Parietal lobe (tissue), 1 donor: Measurements from ENCODE around the gene OR8J1. TPM values are rescaled to one million over a fixed set of nuclear protein-coding genes. Genes with fewer than 3 reads are reported as not detected.

ENCODE experiments used
- total RNA-seq: library from RNA; depleted of rRNA; stranded (reverse); fragments of >200 nt; gene quantifications from one replicate; pipeline ENCODE4 v1.2.3, GENCODE V29; 2014

The OR8J1 gene, protein sequence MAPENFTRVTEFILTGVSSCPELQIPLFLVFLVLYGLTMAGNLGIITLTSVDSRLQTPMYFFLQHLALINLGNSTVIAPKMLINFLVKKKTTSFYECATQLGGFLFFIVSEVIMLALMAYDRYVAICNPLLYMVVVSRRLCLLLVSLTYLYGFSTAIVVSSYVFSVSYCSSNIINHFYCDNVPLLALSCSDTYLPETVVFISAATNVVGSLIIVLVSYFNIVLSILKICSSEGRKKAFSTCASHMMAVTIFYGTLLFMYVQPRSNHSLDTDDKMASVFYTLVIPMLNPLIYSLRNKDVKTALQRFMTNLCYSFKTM
- total RNA-seq, result not detected

DNA sequence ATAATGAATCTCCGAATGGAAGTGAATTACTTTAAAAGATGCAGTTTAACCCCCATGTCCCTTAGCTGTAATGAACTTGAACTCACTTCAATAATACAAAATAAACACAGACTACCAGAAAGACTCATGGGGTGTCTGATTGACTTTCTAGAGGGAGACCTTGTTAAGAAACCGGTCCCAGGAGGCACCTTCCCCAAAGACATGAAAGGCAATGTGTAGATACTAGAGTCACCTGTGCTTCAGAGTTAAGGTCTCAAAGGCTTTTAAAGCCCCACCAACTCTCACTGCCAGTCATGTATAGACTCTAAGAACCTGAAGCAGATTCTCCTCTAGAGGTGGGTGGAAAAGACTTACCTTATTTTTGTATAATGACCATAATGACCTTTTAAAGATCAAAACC, at the start of gene OR8J1:
Gene OR8J1, plus strand, starts transcription at position 301 of the 400 bp plus-strand sequence. CDS start 5,956 bp downstream, outside the sequence.

DNA sequence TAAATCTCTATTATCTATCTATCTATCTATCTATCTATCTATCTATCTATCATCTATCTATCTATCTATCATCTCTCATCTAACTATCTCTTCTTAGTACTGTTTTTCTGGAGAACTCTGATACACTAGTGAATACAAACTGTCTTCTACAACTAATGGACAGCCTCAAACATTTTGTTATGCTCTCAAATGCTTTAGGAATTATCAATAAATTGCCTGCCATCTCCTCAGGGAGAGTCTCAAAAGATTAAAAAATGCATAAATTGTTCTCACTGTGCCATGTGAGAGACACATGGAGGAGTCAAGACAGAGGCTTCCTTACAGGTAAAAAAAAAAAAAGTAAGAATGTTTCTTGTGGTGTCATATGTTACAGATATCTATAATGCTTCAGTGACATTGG, 39.2 kb upstream of the OR8J1 start, which contains the start of gene OR8K3:
Gene OR8K3, plus strand, starts transcription at position 301 of the 400 bp plus-strand sequence. CDS start 3,163 bp downstream, outside the sequence.

DNA sequence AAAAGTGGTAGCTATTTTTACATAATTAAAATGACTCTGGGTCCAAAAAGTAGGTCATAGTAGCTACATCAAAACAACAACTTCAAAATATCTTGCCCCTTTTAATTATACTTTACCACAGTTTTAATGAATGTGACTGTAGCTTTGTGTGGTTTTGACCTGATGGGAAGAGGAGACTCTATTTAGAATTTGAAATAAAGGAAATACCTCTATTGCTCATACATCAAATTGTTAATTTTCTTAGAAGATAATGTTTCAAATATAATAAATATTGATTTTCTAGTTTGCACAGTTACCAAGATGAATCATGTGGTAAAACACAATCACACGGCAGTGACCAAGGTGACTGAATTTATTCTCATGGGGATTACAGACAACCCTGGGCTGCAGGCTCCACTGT, 8.4 kb upstream of the OR8J1 start, which contains the start of gene OR8K1:
Gene OR8K1, plus strand, starts transcription at position 301 of the 400 bp plus-strand sequence. Its CDS starts 0 bp downstream, at position 301.

DNA sequence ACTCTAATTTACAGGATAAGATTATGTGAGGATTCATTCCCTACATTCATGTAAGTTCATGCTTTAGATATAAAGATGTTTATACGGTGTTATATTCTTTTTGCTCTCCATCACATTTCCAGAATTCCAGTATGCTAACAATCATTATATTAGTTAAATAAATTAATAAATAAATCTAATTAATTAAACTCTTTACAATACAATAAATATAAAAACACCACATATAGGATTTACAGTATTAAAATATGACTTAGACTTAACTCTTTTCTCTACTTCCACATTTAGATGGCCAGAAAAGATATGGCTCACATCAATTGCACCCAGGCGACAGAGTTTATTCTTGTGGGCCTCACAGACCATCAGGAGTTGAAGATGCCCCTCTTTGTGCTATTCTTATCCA, 21.2 kb downstream of the OR8J1 start, which contains the start of gene OR8U1:
Gene OR8U1, plus strand, starts transcription at position 301 of the 400 bp plus-strand sequence. Its CDS starts 0 bp downstream, at position 301.

Other genes starting within 250 kb of the OR8J1 start
- not detected for gene OR8H3, start 231.9 kb upstream of the OR8J1 start, total RNA-seq
- gene OR8J3, start 214.1 kb upstream of the OR8J1 start, total RNA-seq, result not detected
- not detected for gene OR8K5, start 194.0 kb upstream of the OR8J1 start, total RNA-seq
- not detected for gene OR5J2, start 177.7 kb upstream of the OR8J1 start, total RNA-seq
- gene OR5T2, start 120.0 kb upstream of the OR8J1 start, total RNA-seq, result not detected
- not detected for gene OR5T3, start 102.0 kb upstream of the OR8J1 start, total RNA-seq
- not detected for gene OR5T1, start 80.1 kb upstream of the OR8J1 start, total RNA-seq
- gene OR8H1, start 62.0 kb upstream of the OR8J1 start, total RNA-seq, result not detected
- not detected for gene OR8K3, start 39.1 kb upstream of the OR8J1 start, total RNA-seq
- not detected for gene OR8K1, start 8.3 kb upstream of the OR8J1 start, total RNA-seq
- gene OR8U1, start 21.3 kb downstream of the OR8J1 start, total RNA-seq, result not detected
- not detected for gene OR5AL1, start 58.4 kb downstream of the OR8J1 start, total RNA-seq
- not detected for gene OR5M3, start 119.1 kb downstream of the OR8J1 start, total RNA-seq
- not detected for gene OR5M8, start 137.1 kb downstream of the OR8J1 start, total RNA-seq
- not detected for gene OR5M11, start 189.0 kb downstream of the OR8J1 start, total RNA-seq
- not detected for gene OR5M10, start 223.4 kb downstream of the OR8J1 start, total RNA-seq